ENCODE data around the gene LIMS1.
"Not testable (repeated sequence)": the region's sequence is repeated elsewhere in the genome, so short reads cannot be mapped to it uniquely, and the experiment has no call there.

GRCh38 chr2:108652187-108652931, 118.1 kb downstream of the LIMS1 start:
- not testable (repeated sequence) for TF ChIP-seq CTCF (conservative IDR thresholded peaks at IDR 0.05; ENCODE audit: low read depth in 2 of 2); JUNB (IDR thresholded peaks at IDR 0.05; ENCODE audit: unreplicated experiment); REST (IDR thresholded peaks at IDR 0.05; ENCODE audit: unreplicated experiment); POLR2AphosphoS5 (IDR thresholded peaks at IDR 0.05; ENCODE audit: low read depth); EZH2phosphoT487 (IDR thresholded peaks at IDR 0.05; ENCODE audit: unreplicated experiment); ZNF331 (CRISPR knock-in tag; IDR thresholded peaks at IDR 0.05; ENCODE audit: low read depth); ZNF114 (CRISPR knock-in tag; IDR thresholded peaks at IDR 0.05); EZH2 (IDR thresholded peaks at IDR 0.05; ENCODE audit: low read depth, unreplicated experiment); CREB1 (CRISPR knock-in tag; IDR thresholded peaks at IDR 0.05; ENCODE audit: low read depth); NANOG (IDR thresholded peaks at IDR 0.05; ENCODE audit: borderline replicate concordance); STAT1 (IDR thresholded peaks at IDR 0.05; ENCODE audit: unreplicated experiment)
- TF ChIP-seq, protein P1, sequence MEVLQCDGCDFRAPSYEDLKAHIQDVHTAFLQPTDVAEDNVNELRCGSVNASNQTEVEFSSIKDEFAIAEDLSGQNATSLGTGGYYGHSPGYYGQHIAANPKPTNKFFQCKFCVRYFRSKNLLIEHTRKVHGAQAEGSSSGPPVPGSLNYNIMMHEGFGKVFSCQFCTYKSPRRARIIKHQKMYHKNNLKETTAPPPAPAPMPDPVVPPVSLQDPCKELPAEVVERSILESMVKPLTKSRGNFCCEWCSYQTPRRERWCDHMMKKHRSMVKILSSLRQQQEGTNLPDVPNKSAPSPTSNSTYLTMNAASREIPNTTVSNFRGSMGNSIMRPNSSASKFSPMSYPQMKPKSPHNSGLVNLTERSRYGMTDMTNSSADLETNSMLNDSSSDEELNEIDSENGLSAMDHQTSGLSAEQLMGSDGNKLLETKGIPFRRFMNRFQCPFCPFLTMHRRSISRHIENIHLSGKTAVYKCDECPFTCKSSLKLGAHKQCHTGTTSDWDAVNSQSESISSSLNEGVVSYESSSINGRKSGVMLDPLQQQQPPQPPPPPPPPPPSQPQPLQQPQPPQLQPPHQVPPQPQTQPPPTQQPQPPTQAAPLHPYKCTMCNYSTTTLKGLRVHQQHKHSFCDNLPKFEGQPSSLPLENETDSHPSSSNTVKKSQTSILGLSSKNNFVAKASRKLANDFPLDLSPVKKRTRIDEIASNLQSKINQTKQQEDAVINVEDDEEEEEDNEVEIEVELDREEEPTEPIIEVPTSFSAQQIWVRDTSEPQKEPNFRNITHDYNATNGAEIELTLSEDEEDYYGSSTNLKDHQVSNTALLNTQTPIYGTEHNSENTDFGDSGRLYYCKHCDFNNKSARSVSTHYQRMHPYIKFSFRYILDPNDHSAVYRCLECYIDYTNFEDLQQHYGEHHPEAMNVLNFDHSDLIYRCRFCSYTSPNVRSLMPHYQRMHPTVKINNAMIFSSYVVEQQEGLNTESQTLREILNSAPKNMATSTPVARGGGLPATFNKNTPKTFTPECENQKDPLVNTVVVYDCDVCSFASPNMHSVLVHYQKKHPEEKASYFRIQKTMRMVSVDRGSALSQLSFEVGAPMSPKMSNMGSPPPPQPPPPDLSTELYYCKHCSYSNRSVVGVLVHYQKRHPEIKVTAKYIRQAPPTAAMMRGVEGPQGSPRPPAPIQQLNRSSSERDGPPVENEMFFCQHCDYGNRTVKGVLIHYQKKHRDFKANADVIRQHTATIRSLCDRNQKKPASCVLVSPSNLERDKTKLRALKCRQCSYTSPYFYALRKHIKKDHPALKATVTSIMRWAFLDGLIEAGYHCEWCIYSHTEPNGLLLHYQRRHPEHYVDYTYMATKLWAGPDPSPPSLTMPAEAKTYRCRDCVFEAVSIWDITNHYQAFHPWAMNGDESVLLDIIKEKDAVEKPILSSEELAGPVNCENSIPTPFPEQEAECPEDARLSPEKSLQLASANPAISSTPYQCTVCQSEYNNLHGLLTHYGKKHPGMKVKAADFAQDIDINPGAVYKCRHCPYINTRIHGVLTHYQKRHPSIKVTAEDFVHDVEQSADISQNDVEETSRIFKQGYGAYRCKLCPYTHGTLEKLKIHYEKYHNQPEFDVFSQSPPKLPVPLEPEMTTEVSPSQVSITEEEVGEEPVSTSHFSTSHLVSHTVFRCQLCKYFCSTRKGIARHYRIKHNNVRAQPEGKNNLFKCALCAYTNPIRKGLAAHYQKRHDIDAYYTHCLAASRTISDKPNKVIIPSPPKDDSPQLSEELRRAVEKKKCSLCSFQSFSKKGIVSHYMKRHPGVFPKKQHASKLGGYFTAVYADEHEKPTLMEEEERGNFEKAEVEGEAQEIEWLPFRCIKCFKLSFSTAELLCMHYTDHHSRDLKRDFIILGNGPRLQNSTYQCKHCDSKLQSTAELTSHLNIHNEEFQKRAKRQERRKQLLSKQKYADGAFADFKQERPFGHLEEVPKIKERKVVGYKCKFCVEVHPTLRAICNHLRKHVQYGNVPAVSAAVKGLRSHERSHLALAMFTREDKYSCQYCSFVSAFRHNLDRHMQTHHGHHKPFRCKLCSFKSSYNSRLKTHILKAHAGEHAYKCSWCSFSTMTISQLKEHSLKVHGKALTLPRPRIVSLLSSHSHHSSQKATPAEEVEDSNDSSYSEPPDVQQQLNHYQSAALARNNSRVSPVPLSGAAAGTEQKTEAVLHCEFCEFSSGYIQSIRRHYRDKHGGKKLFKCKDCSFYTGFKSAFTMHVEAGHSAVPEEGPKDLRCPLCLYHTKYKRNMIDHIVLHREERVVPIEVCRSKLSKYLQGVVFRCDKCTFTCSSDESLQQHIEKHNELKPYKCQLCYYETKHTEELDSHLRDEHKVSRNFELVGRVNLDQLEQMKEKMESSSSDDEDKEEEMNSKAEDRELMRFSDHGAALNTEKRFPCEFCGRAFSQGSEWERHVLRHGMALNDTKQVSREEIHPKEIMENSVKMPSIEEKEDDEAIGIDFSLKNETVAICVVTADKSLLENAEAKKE (CRISPR knock-in tag; IDR thresholded peaks at IDR 0.05): not testable (repeated sequence)
- TF ChIP-seq, protein P2, sequence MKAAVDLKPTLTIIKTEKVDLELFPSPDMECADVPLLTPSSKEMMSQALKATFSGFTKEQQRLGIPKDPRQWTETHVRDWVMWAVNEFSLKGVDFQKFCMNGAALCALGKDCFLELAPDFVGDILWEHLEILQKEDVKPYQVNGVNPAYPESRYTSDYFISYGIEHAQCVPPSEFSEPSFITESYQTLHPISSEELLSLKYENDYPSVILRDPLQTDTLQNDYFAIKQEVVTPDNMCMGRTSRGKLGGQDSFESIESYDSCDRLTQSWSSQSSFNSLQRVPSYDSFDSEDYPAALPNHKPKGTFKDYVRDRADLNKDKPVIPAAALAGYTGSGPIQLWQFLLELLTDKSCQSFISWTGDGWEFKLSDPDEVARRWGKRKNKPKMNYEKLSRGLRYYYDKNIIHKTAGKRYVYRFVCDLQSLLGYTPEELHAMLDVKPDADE (IDR thresholded peaks at IDR 0.05): not testable (repeated sequence)

Measured in GM23338 (cell line).